Measurements from ENCODE around the gene RHOF. TPM values are rescaled to one million over a fixed set of nuclear protein-coding genes. Genes with fewer than 3 reads are reported as not detected.
A peak's percentile ranks its signal among the peaks of the same experiment; 100 is the strongest.

The RHOF gene
- total and polyA plus RNA-seq, 8 donors = 2.8 to 12.6 (median 4.9) TPM

DNA sequence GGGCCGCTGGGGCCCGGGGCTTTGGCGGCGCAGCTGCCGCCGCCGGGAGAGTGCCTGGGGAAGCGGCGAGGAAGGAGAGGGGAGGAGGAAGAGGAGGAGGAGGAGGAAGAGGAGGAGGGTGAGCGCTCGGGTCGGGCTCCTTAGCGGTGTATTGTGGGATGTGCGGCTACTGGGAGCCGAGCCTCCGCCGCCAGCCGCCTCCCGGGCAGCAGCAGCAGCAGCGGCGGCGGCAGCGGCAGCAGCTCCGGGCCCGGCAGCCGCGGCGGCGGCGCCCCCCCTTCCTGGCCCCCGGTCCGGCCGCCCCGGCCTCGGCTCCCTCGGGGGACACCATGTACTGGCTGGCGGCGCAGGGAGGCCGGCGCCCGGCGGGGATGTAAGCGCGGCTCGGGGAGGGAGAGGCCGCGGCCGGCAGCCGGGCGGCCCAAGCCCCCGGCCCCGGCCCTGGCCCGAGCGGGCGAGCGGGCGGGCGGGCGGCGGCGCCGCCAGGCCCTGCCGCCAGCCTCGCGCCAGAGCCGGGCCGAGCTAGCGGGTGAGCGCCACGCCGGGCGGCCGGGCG, 10.5 kb upstream of the RHOF start, which contains the start of gene SETD1B:
Gene SETD1B (plus strand): TSS at position 149 of the 556 bp plus-strand sequence. CDS start 729 bp downstream, outside the sequence.
- Histone ChIP-seq H3K27ac (peak within 1 kb of the TSS; percentile 98 to 100 (median 100)), H3K9me3 (no peaks in the 10 kb centered on the region), H3K4me3 (peak within 1 kb of the TSS; percentile 51 to 85 (median 66)), H3K4me1 (peaks cover 4 to 15% (median 5%) of the 10 kb centered on the region in 3 donors), H3K36me3 (peaks cover 0 to 6% (median 6%) of the 10 kb centered on the region in 3 donors), H3K27me3 (no peaks in the 10 kb centered on the region)
- peak; percentile 67 to 88 (median 74) for DNase-seq
- intact Hi-C loops (cut with DNase I) = no loop called here
- ATAC-seq = peak in 3 of 4 donors; percentile 12 to 29 (median 15)
- FAIRE-seq = no peak
- 0 to 1% methylated on average over 23 to 74 of the region's 74 CpGs for WGBS, 2 donors
- no peak for TF ChIP-seq CTCF (IDR thresholded peaks at IDR 0.05)

DNA sequence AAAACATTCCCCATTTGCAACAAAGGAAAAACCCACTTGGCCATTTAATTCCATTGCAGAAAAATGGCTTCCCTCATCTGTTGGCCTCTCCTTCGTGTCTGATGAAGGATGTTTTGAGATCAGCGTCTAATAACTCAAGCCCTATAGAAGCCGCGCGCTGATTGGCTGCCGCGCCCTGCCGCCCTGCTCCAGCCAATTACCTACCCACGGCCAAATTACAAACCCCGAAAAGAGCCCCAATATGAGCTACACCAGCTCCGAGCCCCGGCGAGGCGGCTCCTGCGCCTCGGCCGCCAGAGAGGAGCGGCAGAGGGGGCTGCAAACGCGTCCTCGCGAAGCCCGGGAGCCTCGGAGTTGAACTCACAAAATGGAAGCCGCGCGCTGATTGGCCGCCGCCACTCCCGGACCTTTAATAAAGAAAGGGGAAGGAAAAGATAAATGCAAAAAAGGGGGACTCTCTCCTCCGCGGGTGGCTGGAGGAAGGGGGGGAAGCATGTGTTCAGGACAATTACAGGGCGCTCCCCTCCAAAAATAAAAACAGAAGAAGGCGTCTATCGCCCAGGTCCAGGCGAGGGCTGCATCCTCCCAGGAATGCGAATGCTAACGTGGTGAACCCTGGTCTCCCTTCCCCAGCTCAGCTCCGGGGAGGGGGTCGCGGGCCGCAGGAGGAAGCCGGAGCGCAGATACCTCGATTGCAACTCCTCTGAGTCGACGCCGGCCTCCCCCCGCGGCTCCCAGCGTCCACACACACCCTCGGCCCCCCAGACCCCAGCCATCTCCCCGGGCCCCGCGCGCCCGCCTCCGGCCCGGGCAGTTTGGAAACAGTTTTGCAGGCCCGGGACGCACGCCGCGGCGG, 9.6 kb upstream of the RHOF start:
- Histone ChIP-seq H3K36me3 (no peaks in the 10 kb centered on the region), H3K4me3 (peak overlapping the region; percentile 51 to 85 (median 66)), H3K9me3 (no peaks in the 10 kb centered on the region), H3K4me1 (peaks cover 7 to 23% (median 14%) of the 10 kb centered on the region in 3 donors), H3K27me3 (no peaks in the 10 kb centered on the region), H3K27ac (peak overlapping the region; percentile 98 to 100 (median 100))
- intact Hi-C loops (cut with DNase I) = no loop called here
- no peak for FAIRE-seq
- ATAC-seq = peak; percentile 49 to 68 (median 58)
- peak; percentile 81 to 90 (median 86) for DNase-seq
- no peak for TF ChIP-seq CTCF (IDR thresholded peaks at IDR 0.05)
- 0% methylated on average over 63 to 65 of the region's 65 CpGs for WGBS, 2 donors

GRCh38 chr12:121802485-121802842, 9.0 kb upstream of the RHOF start:
- Histone ChIP-seq H3K4me3 (peak overlapping the region; percentile 51 to 85 (median 66)), H3K36me3 (no peaks in the 10 kb centered on the region), H3K4me1 (peaks cover 13 to 30% (median 19%) of the 10 kb centered on the region in 3 donors), H3K9me3 (no peaks in the 10 kb centered on the region), H3K27ac (peak overlapping the region; percentile 98 to 100 (median 100)), H3K27me3 (no peaks in the 10 kb centered on the region)
- WGBS, 2 donors = 0% methylated on average over 1 of the region's 1 CpG
- FAIRE-seq (no peak), ATAC-seq (no peak), DNase-seq (no peak)
- intact Hi-C loops (cut with DNase I) = no loop called here
- no peak for TF ChIP-seq CTCF (IDR thresholded peaks at IDR 0.05)

GRCh38 chr12:121801595-121802484, 8.4 kb upstream of the RHOF start:
- Histone ChIP-seq H3K9me3 (no peaks in the 10 kb centered on the region), H3K4me3 (peak overlapping the region; percentile 51 to 85 (median 66)), H3K4me1 (peaks cover 15 to 27% (median 20%) of the 10 kb centered on the region in 3 donors), H3K36me3 (no peaks in the 10 kb centered on the region), H3K27me3 (no peaks in the 10 kb centered on the region), H3K27ac (peak overlapping the region; percentile 98 to 100 (median 100))
- intact Hi-C loops (cut with DNase I) = no loop called here
- ATAC-seq = no peak
- DNase-seq = peak in 2 of 6 donors; percentile 17 to 21
- no peak for FAIRE-seq
- no peak for TF ChIP-seq CTCF (IDR thresholded peaks at IDR 0.05)
- 3 to 5% methylated on average over 18 of the region's 18 CpGs for WGBS, 2 donors

Data from pancreas (tissue), 10 donors.